ENCODE data around the gene AREL1.

Gene AREL1

DNA sequence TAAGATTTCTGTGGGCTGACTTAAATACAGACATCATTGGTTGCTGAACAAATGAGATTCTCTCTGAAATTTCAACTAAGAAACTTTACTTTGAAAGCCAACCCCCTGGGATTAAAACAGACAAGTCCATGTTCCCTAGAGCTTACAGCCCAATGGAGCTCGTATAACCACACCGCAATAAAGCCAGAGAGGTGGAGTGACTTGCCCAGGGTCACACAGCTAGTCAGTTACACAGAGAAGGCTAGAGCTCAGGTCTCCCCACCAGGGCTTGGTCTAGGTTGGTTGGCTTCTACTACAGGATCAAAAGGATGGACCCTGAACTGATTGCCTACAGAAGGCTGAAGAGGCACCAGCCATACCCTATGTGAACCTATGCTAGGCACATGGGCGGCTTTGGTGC lies 92.0 kb downstream of the AREL1 start:
- TF ChIP-seq, protein P1, sequence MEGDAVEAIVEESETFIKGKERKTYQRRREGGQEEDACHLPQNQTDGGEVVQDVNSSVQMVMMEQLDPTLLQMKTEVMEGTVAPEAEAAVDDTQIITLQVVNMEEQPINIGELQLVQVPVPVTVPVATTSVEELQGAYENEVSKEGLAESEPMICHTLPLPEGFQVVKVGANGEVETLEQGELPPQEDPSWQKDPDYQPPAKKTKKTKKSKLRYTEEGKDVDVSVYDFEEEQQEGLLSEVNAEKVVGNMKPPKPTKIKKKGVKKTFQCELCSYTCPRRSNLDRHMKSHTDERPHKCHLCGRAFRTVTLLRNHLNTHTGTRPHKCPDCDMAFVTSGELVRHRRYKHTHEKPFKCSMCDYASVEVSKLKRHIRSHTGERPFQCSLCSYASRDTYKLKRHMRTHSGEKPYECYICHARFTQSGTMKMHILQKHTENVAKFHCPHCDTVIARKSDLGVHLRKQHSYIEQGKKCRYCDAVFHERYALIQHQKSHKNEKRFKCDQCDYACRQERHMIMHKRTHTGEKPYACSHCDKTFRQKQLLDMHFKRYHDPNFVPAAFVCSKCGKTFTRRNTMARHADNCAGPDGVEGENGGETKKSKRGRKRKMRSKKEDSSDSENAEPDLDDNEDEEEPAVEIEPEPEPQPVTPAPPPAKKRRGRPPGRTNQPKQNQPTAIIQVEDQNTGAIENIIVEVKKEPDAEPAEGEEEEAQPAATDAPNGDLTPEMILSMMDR (IDR thresholded peaks at IDR 0.05; ENCODE audit: poor library complexity, severe bottlenecking), result no peak
- Histone ChIP-seq H3K9me3 (ENCODE audit: severe bottlenecking) (no peaks in the 10 kb centered on the region), H3K4me1 (ENCODE audit: insufficient read depth, poor library complexity, severe bottlenecking) (peaks cover 67% of the 10 kb centered on the region), H3K27me3 (ENCODE audit: insufficient read depth, poor library complexity, severe bottlenecking) (no peaks in the 10 kb centered on the region), H3K4me3 (ENCODE audit: severe bottlenecking) (no peak overlapping the region), H3K36me3 (ENCODE audit: low read depth) (no peaks in the 10 kb centered on the region), H3K27ac (ENCODE audit: poor library complexity, severe bottlenecking) (peak overlapping the region; percentile 99)
- DNase-seq (ENCODE audit: low spot score) (no peak), ATAC-seq (ENCODE audit: low read depth) (no peak)

DNA sequence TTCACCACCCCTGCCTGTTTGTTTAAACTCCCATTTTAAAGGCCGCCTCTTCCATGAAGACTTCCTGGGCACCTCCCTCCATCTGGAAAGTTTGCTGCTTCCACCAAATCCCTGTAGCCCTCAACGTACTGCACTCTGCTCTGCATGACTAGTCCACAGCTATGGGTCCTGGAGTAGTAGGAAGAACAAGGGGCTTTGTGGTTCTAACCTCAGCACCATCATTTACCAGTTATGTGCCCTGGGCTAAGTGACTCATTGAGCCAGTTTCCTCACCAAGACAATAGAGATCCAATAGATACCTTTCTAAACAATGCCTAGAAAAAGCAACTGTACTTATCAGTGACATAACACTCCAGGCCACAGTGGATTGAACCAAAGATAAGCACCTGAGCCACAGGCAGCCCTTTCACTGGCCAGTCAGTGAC lies 92.4 kb downstream of the AREL1 start:
- Histone ChIP-seq H3K27me3 (ENCODE audit: insufficient read depth, poor library complexity, severe bottlenecking) (no peaks in the 10 kb centered on the region), H3K27ac (ENCODE audit: poor library complexity, severe bottlenecking) (peak overlapping the region; percentile 99), H3K36me3 (ENCODE audit: low read depth) (no peaks in the 10 kb centered on the region), H3K4me3 (ENCODE audit: severe bottlenecking) (no peak overlapping the region), H3K4me1 (ENCODE audit: insufficient read depth, poor library complexity, severe bottlenecking) (peaks cover 71% of the 10 kb centered on the region), H3K9me3 (ENCODE audit: severe bottlenecking) (no peaks in the 10 kb centered on the region)
- ATAC-seq (ENCODE audit: low read depth) (peak; percentile 82), DNase-seq (ENCODE audit: low spot score) (peak; percentile 90)
- TF ChIP-seq, protein P1 (IDR thresholded peaks at IDR 0.05; ENCODE audit: poor library complexity, severe bottlenecking), result no peak

DNA sequence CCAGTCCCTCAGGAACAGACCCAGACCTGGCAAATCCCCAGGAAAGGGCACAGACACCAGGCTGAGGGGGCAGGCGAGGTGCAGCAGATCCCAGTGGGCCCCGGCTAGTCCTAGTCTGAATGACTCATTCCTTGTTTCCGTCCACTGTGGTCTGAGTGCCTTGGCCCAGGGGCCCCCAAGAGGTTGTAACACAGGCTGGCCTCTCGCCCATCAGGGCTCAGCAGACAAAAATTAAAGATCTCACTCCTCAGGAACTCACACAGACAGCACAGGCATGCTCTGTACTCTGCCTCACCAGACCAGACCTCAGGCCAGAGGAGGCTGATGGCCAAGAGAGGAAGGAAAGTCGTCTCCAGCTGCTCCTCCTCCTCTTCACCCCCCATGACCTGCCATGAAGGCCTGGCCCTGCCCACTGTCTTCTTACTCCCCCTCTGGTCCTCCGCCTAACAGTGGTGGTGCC lies 93.2 kb downstream of the AREL1 start:
- TF ChIP-seq, protein P1 (IDR thresholded peaks at IDR 0.05; ENCODE audit: poor library complexity, severe bottlenecking), result no peak
- Histone ChIP-seq H3K27me3 (ENCODE audit: insufficient read depth, poor library complexity, severe bottlenecking) (no peaks in the 10 kb centered on the region), H3K4me1 (ENCODE audit: insufficient read depth, poor library complexity, severe bottlenecking) (peaks cover 79% of the 10 kb centered on the region), H3K27ac (ENCODE audit: poor library complexity, severe bottlenecking) (peak overlapping the region; percentile 99), H3K9me3 (ENCODE audit: severe bottlenecking) (no peaks in the 10 kb centered on the region), H3K36me3 (ENCODE audit: low read depth) (0 out of 2 replicates have a peak, but pooled peaks cover 3% of the 10 kb centered on the region), H3K4me3 (ENCODE audit: severe bottlenecking) (no peak overlapping the region)
- ATAC-seq (ENCODE audit: low read depth) (peak; percentile 48), DNase-seq (ENCODE audit: low spot score) (peak; percentile 91)

DNA sequence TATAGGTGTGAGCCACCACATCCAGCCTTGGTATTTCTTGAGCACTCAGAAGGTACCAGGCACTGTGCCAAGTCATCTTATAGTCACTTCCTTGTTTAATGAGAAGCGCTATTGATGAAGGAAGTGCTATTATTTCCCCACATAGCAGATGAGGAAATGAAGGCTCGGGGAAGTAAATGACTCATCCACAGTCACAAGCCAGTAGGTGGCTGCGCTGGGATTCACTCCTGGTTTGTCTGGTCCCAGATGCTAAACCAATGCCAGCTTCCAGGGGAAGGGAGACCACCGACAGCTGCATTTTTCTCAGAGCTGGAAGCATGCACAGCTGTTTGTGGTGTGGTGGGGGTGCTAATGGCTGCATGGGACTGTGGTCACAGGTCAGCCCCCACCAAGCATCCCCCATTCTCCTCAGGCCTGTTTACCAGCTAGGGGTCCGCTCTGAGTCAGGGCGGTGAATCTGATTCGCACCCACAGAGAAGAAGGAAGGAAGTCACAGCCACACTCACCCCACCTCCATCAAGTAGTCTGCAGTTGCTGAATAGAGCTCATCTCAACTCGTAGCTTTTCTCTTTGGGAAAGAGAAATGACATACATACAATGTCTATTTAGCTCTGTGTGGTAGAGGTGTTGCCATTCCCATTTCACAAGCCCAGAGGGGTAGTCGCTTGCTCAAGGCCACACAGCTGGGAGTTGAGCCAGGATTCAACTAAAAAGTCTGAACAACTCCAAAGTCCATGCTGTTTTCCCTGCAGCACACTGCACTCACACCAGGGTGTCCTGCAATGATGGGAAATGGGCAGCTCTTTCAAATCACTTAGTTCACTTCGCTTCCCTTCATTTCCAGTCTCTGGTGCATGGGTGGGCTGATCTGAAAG lies 94.6 kb downstream of the AREL1 start:
- peaks cover 83% of the 10 kb centered on the region for H3K4me1 ChIP-seq (ENCODE audit: insufficient read depth, poor library complexity, severe bottlenecking)
- ATAC-seq (ENCODE audit: low read depth) (no peak), DNase-seq (ENCODE audit: low spot score) (peak; percentile 83)
- H3K4me3 ChIP-seq (ENCODE audit: severe bottlenecking), result no peak overlapping the region
- peak overlapping the region; percentile 99 for H3K27ac ChIP-seq (ENCODE audit: poor library complexity, severe bottlenecking)
- TF ChIP-seq, protein P1 (IDR thresholded peaks at IDR 0.05; ENCODE audit: poor library complexity, severe bottlenecking), result peak; percentile 14
- no peaks in the 10 kb centered on the region for H3K9me3 ChIP-seq (ENCODE audit: severe bottlenecking)
- 0 out of 2 replicates have a peak, but pooled peaks cover 3% of the 10 kb centered on the region for H3K36me3 ChIP-seq (ENCODE audit: low read depth)
- no peaks in the 10 kb centered on the region for H3K27me3 ChIP-seq (ENCODE audit: insufficient read depth, poor library complexity, severe bottlenecking)
